Memory B cell (primary cell): ENCODE results near the gene PTGIS.

Experiments
- ATAC-seq: fragments of 150-1000 bp; cut with Tn5 transposase; 2 replicates; pipeline ENCODE4 v1.10.0; 2021; ENCODE audit warnings: low read depth, mild to moderate bottlenecking, moderate library complexity
- DNase-seq, 2 donors: peaks; one replicate each; pipeline ENCODE4 v3.0.0; 2022; ENCODE audit warnings: low spot score in 2 of 2
- H3K27ac Mint-ChIP-seq: one replicate; pipeline ENCODE4 v1.8.0; 2022; ENCODE audit warnings: mild to moderate bottlenecking, moderate library complexity, mixed read lengths
- H3K27me3 Mint-ChIP-seq: one replicate; pipeline ENCODE4 v1.8.0; 2022; ENCODE audit warnings: mixed read lengths
- H3K36me3 Mint-ChIP-seq: one replicate; pipeline ENCODE4 v1.8.0; 2022; ENCODE audit warnings: mild to moderate bottlenecking, mixed read lengths
- H3K4me1 Mint-ChIP-seq: one replicate; pipeline ENCODE4 v1.8.0; 2022; ENCODE audit warnings: mixed read lengths
- H3K4me3 Mint-ChIP-seq: one replicate; pipeline ENCODE4 v1.8.0; 2022; ENCODE audit warnings: mild to moderate bottlenecking, moderate library complexity, mixed read lengths
- H3K9me3 Mint-ChIP-seq: one replicate; pipeline ENCODE4 v1.8.0; 2022; ENCODE audit warnings: mixed read lengths

The PTGIS gene

GRCh38 chr20:49523767-49524360 lies 44.1 kb downstream of the PTGIS start:
- no peak for ATAC-seq
- Mint-ChIP-seq H3K27ac (no peak overlapping the region), H3K9me3 (peaks cover 7% of the 10 kb centered on the region), H3K36me3 (peaks cover 4% of the 10 kb centered on the region), H3K27me3 (peaks cover 31% of the 10 kb centered on the region), H3K4me3 (no peak overlapping the region), H3K4me1 (no peaks in the 10 kb centered on the region)
- no peak for DNase-seq

- ATAC-seq (no peak), DNase-seq (no peak)
- H3K27ac Mint-ChIP-seq: no peak overlapping the region
- H3K4me3 Mint-ChIP-seq: no peak overlapping the region
- H3K27me3 Mint-ChIP-seq: peaks cover 34% of the 10 kb centered on the region
- H3K4me1 Mint-ChIP-seq: no peaks in the 10 kb centered on the region
- peaks cover 4% of the 10 kb centered on the region for H3K36me3 Mint-ChIP-seq
- H3K9me3 Mint-ChIP-seq: peaks cover 7% of the 10 kb centered on the region
These were observed 46.6 kb downstream of the PTGIS start for GRCh38 chr20:49521356-49521755.

GRCh38 chr20:49519777-49520359 lies 48.1 kb downstream of the PTGIS start:
- Mint-ChIP-seq H3K36me3 (peaks cover 4% of the 10 kb centered on the region), H3K9me3 (peaks cover 7% of the 10 kb centered on the region), H3K27me3 (peaks cover 35% of the 10 kb centered on the region), H3K27ac (no peak overlapping the region), H3K4me3 (no peak overlapping the region), H3K4me1 (no peaks in the 10 kb centered on the region)
- ATAC-seq: no peak
- DNase-seq: no peak

GRCh38 chr20:49519212-49519712 lies 48.7 kb downstream of the PTGIS start:
- peaks cover 7% of the 10 kb centered on the region for H3K9me3 Mint-ChIP-seq
- H3K4me1 Mint-ChIP-seq: no peaks in the 10 kb centered on the region
- ATAC-seq (no peak), DNase-seq (no peak)
- peaks cover 4% of the 10 kb centered on the region for H3K36me3 Mint-ChIP-seq
- no peak overlapping the region for H3K4me3 Mint-ChIP-seq
- no peak overlapping the region for H3K27ac Mint-ChIP-seq
- peaks cover 31% of the 10 kb centered on the region for H3K27me3 Mint-ChIP-seq

GRCh38 chr20:49518576-49518975 lies 49.4 kb downstream of the PTGIS start:
- H3K9me3 Mint-ChIP-seq: peaks cover 7% of the 10 kb centered on the region
- peaks cover 33% of the 10 kb centered on the region for H3K27me3 Mint-ChIP-seq
- ATAC-seq (no peak), DNase-seq (no peak)
- H3K4me3 Mint-ChIP-seq: no peak overlapping the region
- peaks cover 4% of the 10 kb centered on the region for H3K36me3 Mint-ChIP-seq
- H3K4me1 Mint-ChIP-seq: no peaks in the 10 kb centered on the region
- no peak overlapping the region for H3K27ac Mint-ChIP-seq

- H3K4me3 Mint-ChIP-seq: no peak overlapping the region
- peaks cover 33% of the 10 kb centered on the region for H3K27me3 Mint-ChIP-seq
- DNase-seq (no peak), ATAC-seq (no peak)
- peaks cover 2% of the 10 kb centered on the region for H3K36me3 Mint-ChIP-seq
- peaks cover 4% of the 10 kb centered on the region for H3K9me3 Mint-ChIP-seq
- H3K4me1 Mint-ChIP-seq: no peaks in the 10 kb centered on the region
- no peak overlapping the region for H3K27ac Mint-ChIP-seq
These were observed 50.2 kb downstream of the PTGIS start for GRCh38 chr20:49517805-49518100.

- peaks cover 4% of the 10 kb centered on the region for H3K9me3 Mint-ChIP-seq
- H3K4me3 Mint-ChIP-seq: no peak overlapping the region
- no peak overlapping the region for H3K27ac Mint-ChIP-seq
- H3K27me3 Mint-ChIP-seq: peaks cover 29% of the 10 kb centered on the region
- ATAC-seq (no peak), DNase-seq (no peak)
- H3K4me1 Mint-ChIP-seq: no peaks in the 10 kb centered on the region
- peaks cover 2% of the 10 kb centered on the region for H3K36me3 Mint-ChIP-seq
These were observed 50.8 kb downstream of the PTGIS start for GRCh38 chr20:49516916-49517804.

GRCh38 chr20:49515586-49515985 lies 52.4 kb downstream of the PTGIS start:
- no peak for ATAC-seq
- H3K4me3 Mint-ChIP-seq: no peak overlapping the region
- H3K27ac Mint-ChIP-seq: no peak overlapping the region
- peaks cover 25% of the 10 kb centered on the region for H3K27me3 Mint-ChIP-seq
- no peaks in the 10 kb centered on the region for H3K4me1 Mint-ChIP-seq
- no peak for DNase-seq
- H3K36me3 Mint-ChIP-seq: no peaks in the 10 kb centered on the region
- no peaks in the 10 kb centered on the region for H3K9me3 Mint-ChIP-seq

GRCh38 chr20:49513517-49513916 lies 54.4 kb downstream of the PTGIS start:
- Mint-ChIP-seq H3K9me3 (no peaks in the 10 kb centered on the region), H3K4me1 (peaks cover 3% of the 10 kb centered on the region), H3K36me3 (no peaks in the 10 kb centered on the region), H3K27me3 (peaks cover 16% of the 10 kb centered on the region), H3K4me3 (no peak overlapping the region), H3K27ac (no peak overlapping the region)
- ATAC-seq (no peak), DNase-seq (no peak)

- DNase-seq (no peak), ATAC-seq (no peak)
- Mint-ChIP-seq H3K4me1 (peaks cover 4% of the 10 kb centered on the region), H3K36me3 (no peaks in the 10 kb centered on the region), H3K4me3 (no peak overlapping the region), H3K27me3 (peaks cover 17% of the 10 kb centered on the region), H3K9me3 (no peaks in the 10 kb centered on the region), H3K27ac (no peak overlapping the region)
These were observed 54.9 kb downstream of the PTGIS start for GRCh38 chr20:49513009-49513408.

- Mint-ChIP-seq H3K4me1 (peaks cover 7% of the 10 kb centered on the region), H3K27me3 (peaks cover 21% of the 10 kb centered on the region)
These were observed 56.0 kb downstream of the PTGIS start for GRCh38 chr20:49511788-49512525.

GRCh38 chr20:49510562-49511122 lies 57.3 kb downstream of the PTGIS start:
- ATAC-seq: no peak
- Mint-ChIP-seq H3K9me3 (no peaks in the 10 kb centered on the region), H3K4me1 (peaks cover 7% of the 10 kb centered on the region), H3K27ac (no peak overlapping the region), H3K4me3 (no peak overlapping the region), H3K27me3 (peaks cover 21% of the 10 kb centered on the region), H3K36me3 (no peaks in the 10 kb centered on the region)
- DNase-seq: no peak

More at GRCh38 chr20:49511788-49512525, 56.0 kb downstream of the PTGIS start:
- H3K36me3 Mint-ChIP-seq: no peaks in the 10 kb centered on the region
- no peaks in the 10 kb centered on the region for H3K9me3 Mint-ChIP-seq
- ATAC-seq (no peak), DNase-seq (no peak)
- no peak overlapping the region for H3K4me3 Mint-ChIP-seq
- H3K27ac Mint-ChIP-seq: no peak overlapping the region

GRCh38 chr20:49508435-49509199 lies 59.3 kb downstream of the PTGIS start:
- no peaks in the 10 kb centered on the region for H3K9me3 Mint-ChIP-seq
- H3K36me3 Mint-ChIP-seq: no peaks in the 10 kb centered on the region
- H3K4me3 Mint-ChIP-seq: peak overlapping the region; percentile 1
- peaks cover 17% of the 10 kb centered on the region for H3K27me3 Mint-ChIP-seq
- DNase-seq (peak in 1 of 2 donors; percentile 9), ATAC-seq (peak; percentile 51)
- no peak overlapping the region for H3K27ac Mint-ChIP-seq
- peaks cover 7% of the 10 kb centered on the region for H3K4me1 Mint-ChIP-seq
